GM19025 (cell line): ENCODE data around the gene KCNMA1.

Experiments
- ATAC-seq: cut with Tn5 transposase; IDR thresholded peaks from one replicate; pipeline ENCODE4 v1.9.1; 2021; ENCODE audit warnings: mild to moderate bottlenecking, low read depth, moderate library complexity; ENCODE audit not compliant: unreplicated experiment

The KCNMA1 gene

GRCh38 chr10:77266242-77266641, 371.4 kb downstream of the KCNMA1 start:
- no peak for ATAC-seq

GRCh38 chr10:77264527-77264926, 373.1 kb downstream of the KCNMA1 start:
- ATAC-seq: no peak

GRCh38 chr10:77264107-77264506, 373.5 kb downstream of the KCNMA1 start:
- no peak for ATAC-seq

- no peak for ATAC-seq
Measured at GRCh38 chr10:77263700-77264099, 373.9 kb downstream of the KCNMA1 start.

GRCh38 chr10:77261146-77261545, 376.5 kb downstream of the KCNMA1 start:
- no peak for ATAC-seq

GRCh38 chr10:77259171-77259874, 378.3 kb downstream of the KCNMA1 start:
- no peak for ATAC-seq

GRCh38 chr10:77256346-77256745, 381.3 kb downstream of the KCNMA1 start:
- ATAC-seq: no peak

- ATAC-seq: no peak
Measured at GRCh38 chr10:77253556-77254064, 384.0 kb downstream of the KCNMA1 start.

- no peak for ATAC-seq
Measured at GRCh38 chr10:77253147-77253545, 384.5 kb downstream of the KCNMA1 start.

GRCh38 chr10:77252380-77253146, 385.0 kb downstream of the KCNMA1 start:
- no peak for ATAC-seq

- no peak for ATAC-seq
Measured at GRCh38 chr10:77251297-77252013, 386.2 kb downstream of the KCNMA1 start.

GRCh38 chr10:77249901-77250459, 387.6 kb downstream of the KCNMA1 start:
- no peak for ATAC-seq

- ATAC-seq: no peak
Measured at GRCh38 chr10:77248104-77248790, 389.4 kb downstream of the KCNMA1 start.

GRCh38 chr10:77247031-77247990, 390.3 kb downstream of the KCNMA1 start:
- ATAC-seq: no peak

GRCh38 chr10:77245953-77246352, 391.7 kb downstream of the KCNMA1 start:
- ATAC-seq: no peak

GRCh38 chr10:77244746-77245145, 392.9 kb downstream of the KCNMA1 start:
- ATAC-seq: no peak

GRCh38 chr10:77244286-77244685, 393.3 kb downstream of the KCNMA1 start:
- ATAC-seq: no peak

- no peak for ATAC-seq
Measured at GRCh38 chr10:77241350-77241725, 396.3 kb downstream of the KCNMA1 start.

GRCh38 chr10:77240706-77241349, 396.8 kb downstream of the KCNMA1 start:
- ATAC-seq: no peak
